ENCODE measurements around the gene SLC34A1. TPM values are rescaled to one million over a fixed set of nuclear protein-coding genes. Genes with fewer than 3 reads are reported as not detected.

SLC34A1 gene
- polyA plus RNA-seq, 3 donors, result 118 to 190 (median 157) TPM

GRCh38 chr5:177442066-177442826, 58.0 kb downstream of the SLC34A1 start:
- DNase-seq (ENCODE audit: low read depth in 3 of 3, low spot score in 2 of 3), result no peak

GRCh38 chr5:177443144-177443983, 59.1 kb downstream of the SLC34A1 start:
- DNase-seq (ENCODE audit: low read depth in 3 of 3, low spot score in 2 of 3), result no peak

- no peak for DNase-seq (ENCODE audit: low read depth in 3 of 3, low spot score in 2 of 3)
Observed at GRCh38 chr5:177444106-177445051, 60.1 kb downstream of the SLC34A1 start.

DNA sequence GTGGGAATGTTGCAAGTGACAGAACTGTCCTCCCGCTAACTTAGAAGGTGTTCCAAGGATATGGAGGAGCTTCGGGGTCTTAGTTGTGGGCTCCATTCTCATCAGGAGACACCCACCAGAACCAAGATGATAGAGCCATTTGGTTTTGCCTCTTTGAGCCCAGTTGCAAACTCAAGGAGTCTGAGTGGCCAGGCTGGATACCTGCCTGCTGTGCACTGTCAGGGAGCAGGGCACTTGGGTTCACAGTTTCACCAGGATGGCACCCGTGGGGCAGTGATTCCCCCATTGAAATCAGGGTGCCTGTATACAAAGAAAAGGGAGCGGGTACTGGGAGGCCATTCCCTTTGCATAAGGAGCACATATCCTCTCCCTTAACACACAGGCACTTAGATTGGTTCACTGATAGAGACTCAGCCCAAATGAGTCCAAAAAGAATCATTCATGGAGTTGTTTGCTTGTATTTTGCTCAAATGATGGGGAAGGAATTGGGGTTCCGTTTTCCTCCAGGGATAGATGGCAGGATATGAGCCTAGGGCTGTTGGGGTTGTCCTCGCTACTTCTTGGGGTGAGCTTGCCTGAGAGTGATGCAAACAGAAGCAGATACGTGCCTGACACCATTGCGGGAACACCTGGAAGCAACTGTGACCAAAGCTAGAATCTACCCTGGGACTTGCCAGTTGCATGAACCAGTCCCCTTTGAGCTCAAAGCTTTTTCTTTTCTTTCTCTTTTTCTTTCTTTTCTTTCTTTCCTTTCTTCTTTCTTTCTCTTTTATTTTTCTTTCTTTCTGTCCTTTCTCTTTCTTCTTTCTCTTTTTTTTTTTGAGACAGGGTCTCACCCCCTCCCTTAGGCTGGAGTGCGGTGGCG, 61.0 kb downstream of the SLC34A1 start:
- no peak for DNase-seq (ENCODE audit: low read depth in 3 of 3, low spot score in 2 of 3)

- no peak for DNase-seq (ENCODE audit: low read depth in 3 of 3, low spot score in 2 of 3)
Observed at GRCh38 chr5:177445917-177446199, 61.6 kb downstream of the SLC34A1 start.

GRCh38 chr5:177446200-177447065, 62.2 kb downstream of the SLC34A1 start, which contains the start of gene PRR7:
PRR7 (plus strand) TSS chr5:177446814; CDS start chr5:177455068, 8,254 bp downstream.
- peak in 1 of 3 donors; percentile 51 for DNase-seq (ENCODE audit: low read depth in 3 of 3, low spot score in 2 of 3)

DNA sequence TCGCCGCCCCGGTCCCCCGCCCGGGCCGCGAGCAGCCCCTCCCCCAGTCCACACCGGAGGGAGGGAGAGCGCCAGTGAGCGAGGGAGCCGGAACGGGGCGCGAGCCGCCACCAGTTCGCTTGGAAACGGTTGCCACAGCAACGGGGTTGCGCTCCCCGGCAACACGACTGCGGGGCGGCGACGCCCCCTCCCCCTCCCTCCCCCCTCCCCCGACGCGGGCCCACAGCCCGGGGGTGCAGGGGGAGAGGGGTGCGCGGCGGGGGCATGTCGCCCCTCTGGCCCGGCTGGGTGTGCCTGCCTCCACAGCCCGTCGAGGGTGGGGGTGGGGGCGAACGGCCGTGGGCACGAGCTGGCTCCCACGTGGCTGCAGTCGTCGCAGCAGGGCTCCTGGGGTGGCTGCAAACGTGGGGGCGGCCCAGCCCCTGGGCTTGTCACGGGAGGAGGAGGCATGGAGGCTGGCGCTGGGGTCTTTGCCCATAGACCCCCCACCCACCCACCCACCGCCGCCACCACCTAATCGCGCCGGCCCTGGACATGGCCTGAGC, 62.9 kb downstream of the SLC34A1 start:
- DNase-seq (ENCODE audit: low read depth in 3 of 3, low spot score in 2 of 3), result peak in 1 of 3 donors; percentile 65

DNA sequence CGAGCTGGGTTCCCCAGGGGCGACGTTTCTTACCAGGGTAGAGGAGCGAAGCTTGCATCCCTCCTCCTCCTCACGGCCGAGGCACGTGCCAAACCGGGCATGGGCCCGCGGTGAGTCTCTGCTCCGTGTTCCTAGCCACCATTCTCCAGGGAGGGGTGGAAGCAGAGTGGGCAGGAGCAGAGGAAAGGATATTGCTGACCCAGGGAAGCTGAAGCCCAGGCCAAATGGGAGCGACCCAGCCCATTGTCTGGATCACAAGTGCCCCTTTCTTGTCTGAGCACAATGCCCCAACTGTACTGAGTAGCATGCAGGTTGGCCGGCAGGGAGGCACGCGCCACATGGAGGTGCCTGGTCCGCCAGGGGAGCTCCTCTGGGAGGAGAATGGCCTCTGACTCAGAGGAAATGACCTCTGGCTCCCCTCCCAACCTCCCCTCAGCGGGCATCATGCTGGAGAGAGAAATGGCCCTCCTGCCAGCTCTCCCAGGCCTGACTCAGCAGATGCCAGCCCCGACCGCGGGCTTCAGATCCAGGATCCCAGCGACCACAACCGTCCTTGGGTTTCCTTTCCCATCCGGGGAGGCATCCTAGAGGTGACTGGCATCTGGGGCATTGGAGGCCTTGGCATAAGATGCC, 63.5 kb downstream of the SLC34A1 start:
- no peak for DNase-seq (ENCODE audit: low read depth in 3 of 3, low spot score in 2 of 3)

Other genes with a start within 250 kb of the SLC34A1 start
- 10 to 100 TPM; 22.9 to 30.9 (median 25.7) TPM for gene RAB24, start 80.7 kb upstream of the SLC34A1 start, polyA plus RNA-seq (ENCODE audit: insufficient read length in 3 of 3)
- 100 to 1,000 TPM; 105 to 139 (median 112) TPM for gene PRELID1, start 80.6 kb upstream of the SLC34A1 start, polyA plus RNA-seq (ENCODE audit: insufficient read length in 3 of 3)
- gene MXD3, start 72.5 kb upstream of the SLC34A1 start, polyA plus RNA-seq (ENCODE audit: insufficient read length in 3 of 3), result 10 to 100 TPM in 2 of 3 donors, 1 to 10 TPM in 1; 9.8 to 11.4 (median 10.5) TPM
- gene LMAN2, start 32.8 kb upstream of the SLC34A1 start, polyA plus RNA-seq (ENCODE audit: insufficient read length in 3 of 3), result 100 to 1,000 TPM; 128 to 136 (median 131) TPM
- 10 to 100 TPM; 10.5 to 15.8 (median 11.8) TPM for gene RGS14, start 26.5 kb upstream of the SLC34A1 start, polyA plus RNA-seq (ENCODE audit: insufficient read length in 3 of 3)
- under 1 TPM; 0.47 to 0.72 (median 0.67) TPM for gene PFN3, start 16.2 kb downstream of the SLC34A1 start, polyA plus RNA-seq (ENCODE audit: insufficient read length in 3 of 3)
- gene F12, start 25.1 kb downstream of the SLC34A1 start, polyA plus RNA-seq (ENCODE audit: insufficient read length in 3 of 3), result 1 to 10 TPM; 3.5 to 6.4 (median 4.6) TPM
- 10 to 100 TPM; 20.3 to 26.2 (median 23.3) TPM for gene GRK6, start 42.2 kb downstream of the SLC34A1 start, polyA plus RNA-seq (ENCODE audit: insufficient read length in 3 of 3)
- 1 to 10 TPM in 1 of 3 donors, under 1 TPM in 2; 0.95 to 1.1 (median 0.97) TPM for gene PRR7, start 62.4 kb downstream of the SLC34A1 start, polyA plus RNA-seq (ENCODE audit: insufficient read length in 3 of 3)
- 100 to 1,000 TPM; 171 to 177 (median 175) TPM for gene DBN1, start 89.2 kb downstream of the SLC34A1 start, polyA plus RNA-seq (ENCODE audit: insufficient read length in 3 of 3)
- 10 to 100 TPM; 62.4 to 72.7 (median 69.0) TPM for gene PDLIM7, start 113.2 kb downstream of the SLC34A1 start, polyA plus RNA-seq (ENCODE audit: insufficient read length in 3 of 3)
- 1 to 10 TPM; 3.3 to 4.3 (median 3.8) TPM for gene DOK3, start 125.4 kb downstream of the SLC34A1 start, polyA plus RNA-seq (ENCODE audit: insufficient read length in 3 of 3)
- gene DDX41, start 132.5 kb downstream of the SLC34A1 start, polyA plus RNA-seq (ENCODE audit: insufficient read length in 3 of 3), result 100 to 1,000 TPM in 1 of 3 donors, 10 to 100 TPM in 2; 93.0 to 105 (median 96.6) TPM
- gene FAM193B, start 170.1 kb downstream of the SLC34A1 start, polyA plus RNA-seq (ENCODE audit: insufficient read length in 3 of 3), result 10 to 100 TPM; 60.9 to 65.2 (median 61.1) TPM
- 100 to 1,000 TPM; 150 to 186 (median 177) TPM for gene TMED9, start 207.8 kb downstream of the SLC34A1 start, polyA plus RNA-seq (ENCODE audit: insufficient read length in 3 of 3)
- gene B4GALT7, start 215.7 kb downstream of the SLC34A1 start, polyA plus RNA-seq (ENCODE audit: insufficient read length in 3 of 3), result 10 to 100 TPM; 19.3 to 20.4 (median 20.3) TPM